Measurements from ENCODE around the gene CT47A1. TPM values are rescaled to one million over a fixed set of nuclear protein-coding genes. Genes with fewer than 3 reads are reported as not detected.
"Not testable (repeated sequence)": the region's sequence is repeated elsewhere in the genome, so short reads cannot be mapped to it uniquely, and the experiment has no call there.

CT47A1 gene
- not detected for total RNA-seq
- long read RNA-seq, donor 1 = 0 reads
- long read RNA-seq, donor 2 = 0 reads

GRCh38 chrX:120985660-120986059 is at the start of gene CT47A1:
TSS of gene CT47A1 (minus strand) at chrX:120985760. CDS start at chrX:120985529, 231 bp downstream.
- intact Hi-C loops (cut with DNase I); DNase-seq (ENCODE audit: low spot score): not testable (repeated sequence)

DNA sequence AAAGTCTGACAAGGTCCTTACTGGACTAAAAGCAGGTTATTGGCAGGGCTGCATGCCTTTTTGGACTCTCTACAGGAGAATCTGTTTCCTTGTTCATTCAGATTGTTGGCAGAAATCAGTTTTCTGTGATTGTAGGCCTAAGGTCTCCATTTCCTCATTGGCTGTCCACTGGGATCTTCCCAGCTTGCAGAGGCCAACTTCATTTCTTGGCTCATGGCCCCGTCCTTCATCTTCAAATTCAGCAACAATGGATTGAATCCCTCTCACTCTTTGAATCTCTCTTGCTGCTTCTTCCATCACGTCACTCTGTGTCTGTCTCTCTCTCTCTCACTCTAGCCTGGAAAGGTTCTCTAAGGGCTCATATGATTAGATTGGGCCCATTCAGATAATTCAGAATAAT is 47.0 kb upstream of the CT47A1 start:
- intact Hi-C loops (cut with DNase I) = no loop called here

DNA sequence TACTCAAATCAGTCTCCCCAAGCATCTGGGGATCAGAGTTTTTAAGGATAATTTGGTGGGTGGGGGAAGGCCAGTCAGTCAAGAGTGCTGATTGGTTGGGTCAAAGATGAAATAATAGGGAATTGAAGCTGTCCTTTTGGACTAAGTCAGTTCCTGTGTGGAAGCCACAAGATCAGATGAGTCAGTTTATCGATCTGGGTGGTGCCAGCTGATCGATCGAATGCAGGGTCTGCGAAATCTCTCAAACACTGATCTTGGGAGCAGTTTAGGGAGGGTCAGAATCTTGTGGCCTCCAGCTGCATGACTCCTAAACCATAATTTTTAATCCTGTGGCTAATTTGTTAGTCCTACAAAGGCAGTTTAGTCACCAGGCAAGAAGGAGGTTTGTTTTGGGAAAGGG is 44.5 kb upstream of the CT47A1 start:
- DNase-seq (ENCODE audit: low spot score) = no peak
- intact Hi-C loops (cut with DNase I) = no loop called here

More for the DNA sequence above, 47.0 kb upstream of the CT47A1 start:
- DNase-seq (ENCODE audit: low spot score) = no peak

- intact Hi-C loops (cut with DNase I) = no loop called here
- no peak for DNase-seq (ENCODE audit: low spot score)
Observed at GRCh38 chrX:121028419-121028818, 42.9 kb upstream of the CT47A1 start.

DNA sequence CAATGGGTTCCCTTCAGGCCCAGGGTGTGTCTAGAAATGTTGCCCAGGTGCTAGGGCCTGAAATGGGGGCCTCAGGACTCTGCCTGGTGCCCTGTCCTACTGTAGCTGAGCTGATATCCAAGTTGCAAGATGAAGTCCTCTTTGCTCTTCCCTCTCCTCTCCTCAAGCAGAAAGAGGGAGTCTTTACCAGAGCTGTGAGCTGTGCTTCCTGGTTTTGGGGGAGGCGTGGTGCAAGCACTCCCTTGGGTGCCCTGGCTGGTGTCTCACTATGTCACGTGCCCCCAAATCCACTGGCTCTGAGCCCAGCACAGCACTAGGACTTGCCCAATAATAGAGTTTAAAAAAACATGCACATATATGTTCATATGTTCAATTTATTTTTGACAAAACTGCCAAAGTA is 29.3 kb upstream of the CT47A1 start:
- intact Hi-C loops (cut with DNase I) = loop anchor here in 1 of 2 donors (5.0 kb wide), 1 partner anchor 1232 kb away; no protein-coding TSS in a partner anchor
- no peak for DNase-seq (ENCODE audit: low spot score)

GRCh38 chrX:121013897-121014455 is 28.4 kb upstream of the CT47A1 start:
- DNase-seq (ENCODE audit: low spot score) = no peak
- intact Hi-C loops (cut with DNase I) = loop anchor here in 1 of 2 donors (5.0 kb wide), 1 partner anchor 1233 kb away; no protein-coding TSS in a partner anchor

DNA sequence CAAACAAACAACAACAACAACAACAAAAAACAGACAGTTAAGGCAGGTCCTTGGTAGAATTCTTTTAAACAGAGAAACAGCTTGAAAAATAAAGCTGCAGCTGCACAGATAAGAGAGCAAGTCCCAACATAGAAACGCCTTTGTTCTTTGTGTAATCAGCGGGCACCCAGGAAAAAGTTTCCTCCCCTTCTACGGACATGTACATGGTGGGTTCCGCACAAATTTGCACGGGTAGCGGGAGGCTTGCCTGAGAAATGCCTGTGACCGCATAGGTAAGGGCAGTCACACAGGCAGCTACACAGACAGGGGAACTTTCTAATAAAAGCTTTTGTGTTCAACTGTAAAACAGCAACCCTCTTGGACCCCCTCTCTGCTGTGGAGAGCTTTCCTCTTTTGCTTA is 25.7 kb upstream of the CT47A1 start:
- DNase-seq (ENCODE audit: low spot score) = no peak
- intact Hi-C loops (cut with DNase I) = loop anchor here in 1 of 2 donors (5.0 kb wide), 1 partner anchor 1236 kb away; no protein-coding TSS in a partner anchor

DNA sequence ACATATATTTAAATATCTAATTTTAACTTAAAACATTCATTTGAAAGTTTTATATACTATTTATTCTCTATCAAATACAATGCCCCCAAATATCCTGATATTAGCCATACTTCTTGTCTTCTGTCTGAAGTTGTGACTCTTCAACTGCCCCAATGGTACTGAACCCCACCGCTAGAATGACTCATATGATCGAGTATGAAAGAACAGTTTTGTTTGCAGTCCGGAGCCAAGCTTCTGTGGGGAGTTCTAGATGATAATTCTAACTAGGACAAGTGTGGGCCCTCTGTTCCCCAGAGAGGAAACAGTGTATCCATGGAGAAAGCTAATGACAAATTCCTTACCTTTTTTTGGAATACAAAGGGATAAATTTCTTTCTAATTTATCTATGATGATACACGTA is 24.7 kb upstream of the CT47A1 start:
- DNase-seq (ENCODE audit: low spot score) = no peak
- intact Hi-C loops (cut with DNase I) = loop anchor here in 1 of 2 donors (5.0 kb wide), 1 partner anchor 1237 kb away; no protein-coding TSS in a partner anchor

GRCh38 chrX:121009764-121010163 is 24.2 kb upstream of the CT47A1 start:
- intact Hi-C loops (cut with DNase I) = loop anchor here in 1 of 2 donors (5.0 kb wide), 1 partner anchor 1238 kb away; no protein-coding TSS in a partner anchor
- DNase-seq (ENCODE audit: low spot score) = no peak

DNA sequence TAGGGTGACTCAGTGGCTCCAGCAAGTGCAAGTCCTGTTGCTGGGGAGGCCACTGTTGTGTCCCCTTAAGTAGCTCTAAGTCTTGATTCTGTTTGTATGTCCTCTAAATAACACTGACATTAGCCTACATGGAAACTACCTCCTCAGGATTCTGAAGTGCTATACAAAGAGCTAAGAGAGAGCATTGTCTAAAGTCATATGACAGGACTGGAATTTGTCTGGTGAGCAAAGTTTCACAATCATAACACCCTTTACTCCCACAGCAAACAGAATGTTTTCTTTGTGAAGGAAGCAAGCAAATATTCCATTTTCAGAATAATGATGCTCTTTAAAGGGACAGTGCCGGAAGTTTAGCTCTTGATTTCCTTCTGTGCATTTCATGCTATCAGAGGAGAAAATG is 23.4 kb upstream of the CT47A1 start:
- no peak for DNase-seq (ENCODE audit: low spot score)
- intact Hi-C loops (cut with DNase I) = no loop called here

DNA sequence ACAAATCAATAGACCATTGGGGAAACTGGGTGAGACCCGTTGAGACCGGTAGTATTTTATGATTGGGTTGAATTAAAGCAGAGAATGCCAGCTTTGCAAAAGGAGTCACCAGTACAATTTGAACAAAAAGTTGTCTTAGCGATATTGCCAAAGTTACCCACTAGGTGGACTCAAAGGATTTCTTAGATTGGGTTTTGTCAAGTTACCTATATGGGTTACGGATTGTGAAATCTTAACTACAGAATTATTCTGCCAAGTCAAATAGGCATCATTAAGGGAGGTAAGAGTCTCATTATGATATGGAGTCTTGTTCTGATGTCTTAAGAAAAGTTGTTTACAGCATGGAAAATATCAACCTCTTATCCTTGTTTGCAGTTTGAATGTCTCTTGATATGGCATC is 15.0 kb upstream of the CT47A1 start:
- no peak for DNase-seq (ENCODE audit: low spot score)
- intact Hi-C loops (cut with DNase I) = no loop called here

GRCh38 chrX:120999413-120999812 is 13.9 kb upstream of the CT47A1 start:
- intact Hi-C loops (cut with DNase I) = no loop called here
- DNase-seq (ENCODE audit: low spot score) = no peak

- intact Hi-C loops (cut with DNase I) = not testable (repeated sequence)
Observed at GRCh38 chrX:120956500-120956899, 29.1 kb downstream of the CT47A1 start, which contains the start of gene CT47A7. TSS of gene CT47A7 (minus strand) at chrX:120956600. CDS start at chrX:120956345, 255 bp downstream.

More at GRCh38 chrX:120956500-120956899, 29.1 kb downstream of the CT47A1 start, which contains the start of gene CT47A7:
- not testable (repeated sequence) for DNase-seq (ENCODE audit: low spot score)

Other genes starting within 250 kb of the CT47A1 start
- not detected for gene CT47B1, start 109.9 kb downstream of the CT47A1 start, total RNA-seq
- gene CT47A11, start 48.6 kb downstream of the CT47A1 start, total RNA-seq = not detected
- not detected for gene CT47A10, start 43.7 kb downstream of the CT47A1 start, total RNA-seq
- not detected for gene CT47A9, start 38.9 kb downstream of the CT47A1 start, total RNA-seq
- not detected for gene CT47A8, start 34.0 kb downstream of the CT47A1 start, total RNA-seq
- gene CT47A7, start 29.2 kb downstream of the CT47A1 start, total RNA-seq = not detected
- gene CT47A6, start 24.3 kb downstream of the CT47A1 start, total RNA-seq = not detected
- gene CT47A5, start 19.4 kb downstream of the CT47A1 start, total RNA-seq = not detected
- not detected for gene CT47A4, start 14.6 kb downstream of the CT47A1 start, total RNA-seq
- not detected for gene CT47A3, start 9.7 kb downstream of the CT47A1 start, total RNA-seq
- gene CT47A2, start 4.8 kb downstream of the CT47A1 start, total RNA-seq = not detected
- 1 to 10 TPM; 1.7 to 2.0 TPM for gene GLUD2, start 61.9 kb upstream of the CT47A1 start, total RNA-seq

Data from posterior vena cava (tissue), 2 donors.